H1 (cell line): ENCODE results near the gene MTFMT. TPM values are rescaled to one million over a fixed set of nuclear protein-coding genes. Genes with fewer than 3 reads are reported as not detected.

ENCODE experiments used
- CTCF ChIA-PET: fragments of 300-600 bp; sonication (Branson Sonifier 250); formaldehyde crosslinking; loops from one replicate; lab custom pipeline; 2021; ENCODE audit not compliant: partially characterized antibody; lab: Charles Lee
- POLR2A ChIA-PET: fragments of 300-600 bp; sonication (Branson Sonifier 250); formaldehyde crosslinking; loops from one replicate; lab custom pipeline; 2021; ENCODE audit warnings: inconsistent platforms; ENCODE audit not compliant: partially characterized antibody; lab: Charles Lee
- DNase-seq, 2 experiments: peaks; one replicate each; pipeline versions ENCODE4 v3.0.0 to v3.0.0-alpha.2; 2010 to 2022; ENCODE audit warnings: low spot score in 2 of 2, low read depth in 1 of 2, mixed read lengths in 1 of 2
- FAIRE-seq: peaks from 2 replicates; lab custom pipeline; 2011; peaks lifted over from hg19 to GRCh38; lab: Jason Lieb, UNC
- H2AFZ ChIP-seq: 2 replicates; pipeline ENCODE4 v1.8.1; 2012; ENCODE audit warnings: low read length, inconsistent platforms
- H2AK5ac ChIP-seq: 2 replicates; pipeline ENCODE4 v1.6.1; 2013; ENCODE audit warnings: low read depth, low read length
- H2BK120ac ChIP-seq: replicated peaks from 2 replicates; pipeline ENCODE3; 2013; ENCODE audit warnings: low read depth, low read length, inconsistent platforms
- H2BK12ac ChIP-seq: 2 replicates; pipeline ENCODE4 v1.6.1; 2013; ENCODE audit warnings: low read depth, low read length
- H2BK15ac ChIP-seq: 2 replicates; pipeline ENCODE4 v1.6.1; 2013; ENCODE audit warnings: low read length
- H2BK20ac ChIP-seq: 2 replicates; pipeline ENCODE4 v1.6.1; 2013; ENCODE audit warnings: low read length
- H2BK5ac ChIP-seq: 2 replicates; pipeline ENCODE4 v1.6.1; 2013; ENCODE audit warnings: low read depth, low read length
- H3K14ac ChIP-seq: 2 replicates; pipeline ENCODE4 v1.6.1; 2013; ENCODE audit warnings: inconsistent platforms; ENCODE audit not compliant: insufficient read length
- H3K18ac ChIP-seq: 2 replicates; pipeline ENCODE4 v1.6.1; 2013; ENCODE audit warnings: low read length; ENCODE audit errors: extremely low read depth
- H3K23ac ChIP-seq: 2 replicates; pipeline ENCODE4 v1.6.1; 2013; ENCODE audit warnings: inconsistent platforms; ENCODE audit not compliant: insufficient read length
- H3K23me2 ChIP-seq: 2 replicates; pipeline ENCODE4 v1.6.1; 2013; ENCODE audit warnings: low read depth, low read length
- H3K27ac ChIP-seq: 2 replicates; pipeline ENCODE4 v1.6.1; 2011; ENCODE audit warnings: low read depth, low read length, inconsistent platforms
- H3K27me3 ChIP-seq, 4 experiments: replicated peaks in 1 of 4; 1 replicate in 1 of 4; 2 replicates in 3 of 4; pipeline versions ENCODE4 v1.6.1 to v1.8.1; 2011 to 2013; ENCODE audit warnings: low read length in 3 of 4, mild to moderate bottlenecking in 3 of 4, inconsistent platforms in 2 of 4, mixed read lengths in 2 of 4, moderate library complexity in 1 of 4; ENCODE audit not compliant: control insufficient read depth in 3 of 4, insufficient read depth in 3 of 4; ENCODE audit errors: extremely low read depth in 1 of 4
- H3K36me3 ChIP-seq, 4 experiments: 2 replicates each; pipeline versions ENCODE4 v1.6.1 to v1.8.1; 2011 to 2013; ENCODE audit warnings: mild to moderate bottlenecking in 4 of 4, low read length in 3 of 4, moderate library complexity in 2 of 4, control low read depth in 1 of 4, inconsistent platforms in 1 of 4; ENCODE audit not compliant: insufficient read depth in 4 of 4, control insufficient read depth in 2 of 4
- H3K4ac ChIP-seq: replicated peaks from 2 replicates; pipeline ENCODE3; 2013; ENCODE audit warnings: low read length, low read depth, mixed read lengths, inconsistent platforms; ENCODE audit not compliant: insufficient read length
- H3K4me1 ChIP-seq, 4 experiments: replicated peaks in 1 of 4; 1 replicate in 1 of 4; 2 replicates in 3 of 4; pipeline versions ENCODE4 v1.6.1 to v1.8.1; 2011 to 2013; ENCODE audit warnings: low read length in 3 of 4, inconsistent platforms in 2 of 4, mixed read lengths in 1 of 4; ENCODE audit not compliant: insufficient read depth in 4 of 4, control insufficient read depth in 3 of 4
- H3K4me2 ChIP-seq, 2 experiments: 2 replicates each; pipeline versions ENCODE4 v1.6.1 to v1.8.1; 2011 to 2013; ENCODE audit warnings: low read depth in 2 of 2, low read length in 2 of 2, control low read depth in 1 of 2, inconsistent platforms in 1 of 2, mild to moderate bottlenecking in 1 of 2; ENCODE audit not compliant: insufficient read depth in 1 of 2
- H3K4me3 ChIP-seq, 4 experiments: fragments of 200-600, 300-600 bp in 1 of 4; sonication (generic), shearing (Covaris generic), sonication (Bioruptor Twin) in 1 of 4; 2 replicates each; pipeline versions ENCODE4 v1.5.1 to v1.8.1; 2011 to 2016; ENCODE audit warnings: low read length in 4 of 4, low read depth in 3 of 4, control low read depth in 2 of 4, inconsistent platforms in 2 of 4, mild to moderate bottlenecking in 2 of 4, mixed read lengths in 1 of 4, moderate library complexity in 1 of 4; ENCODE audit not compliant: insufficient read depth in 2 of 4; ENCODE audit errors: extremely low read depth in 1 of 4
- H3K56ac ChIP-seq: replicated peaks from 2 replicates; pipeline ENCODE3; 2013; ENCODE audit warnings: low read depth, mild to moderate bottlenecking, mixed read lengths, low read length, inconsistent platforms; ENCODE audit not compliant: insufficient read length
- H3K79me1 ChIP-seq: 2 replicates; pipeline ENCODE4 v1.6.1; 2013; ENCODE audit warnings: low read depth, low read length, control low read depth
- H3K79me2 ChIP-seq, 2 experiments: 2 replicates each; pipeline versions ENCODE4 v1.6.1 to v1.8.1; 2012 to 2013; ENCODE audit warnings: low read length in 2 of 2, mild to moderate bottlenecking in 2 of 2, inconsistent platforms in 1 of 2; ENCODE audit not compliant: insufficient read depth in 2 of 2, control insufficient read depth in 1 of 2
- H3K9ac ChIP-seq, 4 experiments: replicated peaks in 1 of 4; 1 replicate in 1 of 4; 2 replicates in 3 of 4; pipeline versions ENCODE4 v1.6.1 to v1.8.1; 2011 to 2013; ENCODE audit warnings: low read depth in 3 of 4, low read length in 3 of 4, control low read depth in 2 of 4, mild to moderate bottlenecking in 2 of 4, moderate library complexity in 2 of 4, inconsistent platforms in 1 of 4; ENCODE audit errors: extremely low read depth in 1 of 4
- H3K9me3 ChIP-seq, 2 experiments: 2 replicates each; pipeline versions ENCODE4 v1.6.1 to v1.8.1; 2012 to 2013; ENCODE audit warnings: mild to moderate bottlenecking in 2 of 2, moderate library complexity in 2 of 2, control low read depth in 1 of 2, inconsistent platforms in 1 of 2, low read depth in 1 of 2, low read length in 1 of 2, mixed read lengths in 1 of 2; ENCODE audit not compliant: insufficient read depth in 2 of 2
- H4K20me1 ChIP-seq, 2 experiments: replicated peaks in 1 of 2; 2 replicates each; pipeline versions ENCODE3 to v1.8.1; 2011 to 2013; ENCODE audit warnings: inconsistent platforms in 2 of 2, low read length in 2 of 2, mild to moderate bottlenecking in 1 of 2; ENCODE audit not compliant: insufficient read depth in 2 of 2, control insufficient read depth in 1 of 2
- H4K5ac ChIP-seq: 2 replicates; pipeline ENCODE4 v1.6.1; 2013; ENCODE audit warnings: low read length, low read depth, mixed read lengths, inconsistent platforms; ENCODE audit not compliant: insufficient read length
- H4K8ac ChIP-seq: 2 replicates; pipeline ENCODE4 v1.8.0; 2013; ENCODE audit warnings: mild to moderate bottlenecking, moderate library complexity, low read length, inconsistent platforms; ENCODE audit not compliant: insufficient read depth; ENCODE audit errors: extremely low read depth
- H4K91ac ChIP-seq: replicated peaks from 2 replicates; pipeline ENCODE3; 2013; ENCODE audit warnings: low read length, mixed read lengths, inconsistent platforms; ENCODE audit not compliant: insufficient read length
- BCL11A ChIP-seq, 2 experiments: IDR thresholded peaks; one replicate each; pipeline ENCODE4 v1.6.1; 2011; ENCODE audit warnings: low read depth in 2 of 2, low read length in 2 of 2, mild to moderate bottlenecking in 2 of 2
- BRCA1 ChIP-seq: IDR thresholded peaks from 2 replicates; pipeline ENCODE4 v1.6.1; 2012; ENCODE audit warnings: low read depth, low read length, improper control_type of control experiment
- EGR1 ChIP-seq: IDR thresholded peaks from 2 replicates; pipeline ENCODE4 v1.6.1; 2011; ENCODE audit warnings: low read depth, low read length, borderline replicate concordance
- GTF2F1 ChIP-seq: IDR thresholded peaks from 2 replicates; pipeline ENCODE4 v1.6.1; 2012; ENCODE audit warnings: low read depth, low read length, improper control_type of control experiment, borderline replicate concordance
- JUN ChIP-seq: IDR thresholded peaks from 2 replicates; pipeline ENCODE4 v1.6.1; 2011; ENCODE audit warnings: low read depth, mild to moderate bottlenecking, improper control_type of control experiment, low read length
- PHF8 ChIP-seq: fragments of 200-600 bp; sonication (generic); conservative IDR thresholded peaks from 2 replicates; pipeline ENCODE4 v1.7.1; 2012; ENCODE audit warnings: low read depth, mild to moderate bottlenecking, inconsistent platforms, low read length, moderate library complexity
- RFX5 ChIP-seq: IDR thresholded peaks from 2 replicates; pipeline ENCODE4 v1.6.1; 2011; ENCODE audit warnings: low read depth, low read length, improper control_type of control experiment, borderline replicate concordance
- RNF2 ChIP-seq: fragments of 200-900, 300-1000 bp; sonication (generic); IDR thresholded peaks from 2 replicates; pipeline ENCODE4 v1.7.1; 2016; ENCODE audit warnings: borderline replicate concordance, low read depth, mild to moderate bottlenecking, antibody characterized with exemption, low read length; ENCODE audit not compliant: poor library complexity, severe bottlenecking; ENCODE audit errors: missing control alignments
- SIRT6 ChIP-seq: IDR thresholded peaks from one replicate; pipeline ENCODE4 v1.7.1; 2012; ENCODE audit warnings: low read length, inconsistent platforms
- SP2 ChIP-seq: IDR thresholded peaks from 2 replicates; pipeline ENCODE4 v1.6.1; 2012; ENCODE audit warnings: mild to moderate bottlenecking, low read length, inconsistent platforms
- TAF1 ChIP-seq: IDR thresholded peaks from 2 replicates; pipeline ENCODE4 v1.6.1; 2011; ENCODE audit warnings: mild to moderate bottlenecking, low read depth, low read length
- TEAD4 ChIP-seq: IDR thresholded peaks from 2 replicates; pipeline ENCODE4 v1.6.1; 2012; ENCODE audit warnings: low read depth, low read length, inconsistent platforms, mixed read lengths
- WGBS, 2 experiments: shearing (Covaris generic) in 1 of 2; methylation state at CpG; one replicate each; pipeline versions ENCODE4 v1.1.6 to v1.1.7; 2013 to 2015; ENCODE audit warnings: low lambda C conversion rate in 2 of 2, mixed read lengths in 2 of 2, inconsistent platforms in 1 of 2, low coverage in 1 of 2, missing lambda C conversion rate in 1 of 2; ENCODE audit not compliant: insufficient replicate concordance in 2 of 2, insufficient coverage in 1 of 2, insufficient read length in 1 of 2; ENCODE audit errors: extremely low coverage in 1 of 2, missing lambda C conversion rate in 1 of 2; 5-methylcytosine and 5-hydroxymethylcytosine counted together
- polyA plus RNA-seq, 7 experiments: library from polyadenylated mRNA; depleted of rRNA in 3 of 7; stranded (reverse) in 5 of 7; unstranded in 2 of 7; fragments of >200 nt in 5 of 7; fragments of 200-250 nt in 2 of 7; gene quantifications; 1 replicate in 5 of 7; 2 replicates in 1 of 7; 4 replicates in 1 of 7; pipeline versions ENCODE4 v1.2.1 to v1.2.3, GENCODE V29; 2011 to 2013; ENCODE audit warnings: missing spikeins in 2 of 7, mixed read lengths in 2 of 7
- total RNA-seq: library from RNA; stranded (reverse); fragmentation: NEBNext Ultra II Directional; extraction: Animal tissue kit (Norgen Biotek cat#: 25700); gene quantifications from 2 replicates; pipeline ENCODE4 v1.2.1, GENCODE V29; 2021

MTFMT gene
- total and polyA plus RNA-seq, 2 of the 8 experiments (the other 6 are each of a cell fraction or from before 2014, with no cell fraction given), result 7.7 to 20.8 TPM

DNA sequence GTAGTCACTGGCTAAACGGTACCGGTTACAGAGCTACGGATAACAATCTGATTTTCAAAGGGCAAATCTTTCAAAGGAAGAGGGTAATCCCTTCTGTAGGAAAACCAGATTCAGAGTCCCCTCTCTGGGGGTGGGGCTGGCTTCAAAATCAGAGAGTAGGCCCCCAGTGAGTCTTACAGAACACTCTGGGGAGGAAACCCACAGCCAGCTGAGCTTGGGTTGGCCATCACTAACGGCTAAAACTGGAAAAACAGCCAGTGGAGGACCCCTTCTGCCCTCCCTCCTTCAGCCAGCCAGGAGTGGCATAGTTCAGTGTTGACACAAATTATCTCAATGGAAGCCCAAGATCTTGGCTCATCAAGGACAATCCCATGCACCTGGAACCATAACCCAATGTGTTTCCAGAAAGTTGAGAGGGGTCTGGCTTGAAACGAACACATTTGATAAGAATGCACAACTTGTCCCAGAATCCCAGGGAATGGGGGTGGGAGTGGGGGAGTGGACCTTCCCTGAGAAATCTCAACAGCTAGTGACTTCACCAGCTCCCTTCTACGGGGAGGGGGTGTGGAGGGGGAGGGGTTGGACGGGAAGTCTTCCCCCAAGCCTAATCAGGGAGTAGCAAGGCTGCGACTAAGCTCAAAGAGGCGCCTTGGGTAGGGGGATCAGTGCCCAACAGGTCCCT, 37.3 kb upstream of the MTFMT start:
- H3K56ac ChIP-seq, result no peak overlapping the region
- no peak overlapping the region for H3K14ac ChIP-seq
- H2BK12ac ChIP-seq, result peak overlapping the region; percentile 92; the same call in 1 of the 2 replicates
- H2BK120ac ChIP-seq, result peak overlapping the region; percentile 41
- H2BK5ac ChIP-seq, result peak overlapping the region; percentile 75; the same call in 1 of the 2 replicates
- CTCF ChIA-PET, result interaction anchor here (0.6 to 33.2 kb wide), 9 partner anchors 7 to 1257 kb away, joined by 3 to 1213 read pairs (median 5); partner anchors contain the start of genes KBTBD13, RASL12 and SLC51B
- peaks cover 5 to 18% (median 6%) of the 10 kb centered on the region in 4 experiments for H3K4me1 ChIP-seq
- H3K23ac ChIP-seq, result no peak overlapping the region
- no peak overlapping the region for H4K5ac ChIP-seq
- no peak overlapping the region for H4K91ac ChIP-seq
- H3K4ac ChIP-seq, result no peak overlapping the region
- H3K79me1 ChIP-seq, result peaks cover 3% of the 10 kb centered on the region; the same call in 1 of the 2 replicates
- H3K23me2 ChIP-seq, result peaks cover 6% of the 10 kb centered on the region; the same call in 1 of the 2 replicates
- 55% methylated on average over 7 of the region's 9 CpGs; no CpG with 5 or more reads in 1 of the 2 experiments for WGBS, 2 experiments
- peak overlapping the region; percentile 16; the same call in 1 of the 2 replicates for H3K18ac ChIP-seq
- no peaks in the 10 kb centered on the region for H3K9me3 ChIP-seq
- peak overlapping the region; percentile 82 to 90 for H3K4me2 ChIP-seq
- FAIRE-seq (no peak), DNase-seq (no peak)
- POLR2A ChIA-PET, result interaction anchor here (1.3 to 8.0 kb wide), 5 partner anchors 12 to 238 kb away, joined by 3 to 93 read pairs (median 4); partner anchors contain the start of genes KBTBD13 and RNU5B-1
- no peak overlapping the region for H2AK5ac ChIP-seq
- peaks cover 0 to 6% (median 1%) of the 10 kb centered on the region in 4 experiments; a peak in 3 of 7 replicates for H3K27me3 ChIP-seq
- H3K9ac ChIP-seq, result no peak overlapping the region
- H2BK15ac ChIP-seq, result peak overlapping the region; percentile 81; the same call in 1 of the 2 replicates
- no peak overlapping the region for H2AFZ ChIP-seq
- no peak overlapping the region for H3K27ac ChIP-seq
- no peak overlapping the region for H4K8ac ChIP-seq
- H3K4me3 ChIP-seq, result peak overlapping the region; percentile 43 to 71 (median 53); a peak in 7 of 8 replicates
- H4K20me1 ChIP-seq, result no peaks in the 10 kb centered on the region
- no peaks in the 10 kb centered on the region for H3K36me3 ChIP-seq
- no peaks in the 10 kb centered on the region for H3K79me2 ChIP-seq
- TF ChIP-seq TEAD4, result no peak
- no peak for TF ChIP-seq RFX5
- no peak for TF ChIP-seq PHF8
- no peak for TF ChIP-seq JUN
- TF ChIP-seq TAF1, result no peak
- no peak for TF ChIP-seq GTF2F1
- TF ChIP-seq BCL11A (IDR thresholded peaks at IDR 0.05; ENCODE audit: low read depth in 2 of 2, low read length in 2 of 2), result no peak
- no peak for TF ChIP-seq BRCA1
- no peak for TF ChIP-seq SP2
- no peak for TF ChIP-seq SIRT6
- no peak for TF ChIP-seq RNF2
- TF ChIP-seq EGR1, result no peak
- no peak overlapping the region; the same call in 1 of the 2 replicates for H2BK20ac ChIP-seq
